Skeletal muscle satellite cell (primary cell): Measurements from ENCODE around the gene PRAMEF20.
"Not testable (repeated sequence)": the region's sequence is repeated elsewhere in the genome, so short reads cannot be mapped to it uniquely, and the experiment has no call there.

Experiments
- H3K27me3 ChIP-seq: 2 replicates; pipeline ENCODE4 v1.7.0; 2013; ENCODE audit warnings: low read length; ENCODE audit not compliant: control insufficient read depth, insufficient read depth
- H3K36me3 ChIP-seq: 2 replicates; pipeline ENCODE4 v1.7.0; 2013; ENCODE audit warnings: mild to moderate bottlenecking, control low read depth, low read length; ENCODE audit not compliant: insufficient read depth
- H3K4me1 ChIP-seq: 2 replicates; pipeline ENCODE4 v1.7.0; 2013; ENCODE audit warnings: low read length; ENCODE audit not compliant: control insufficient read depth, insufficient read depth
- H3K4me2 ChIP-seq: 2 replicates; pipeline ENCODE4 v1.7.0; 2013; ENCODE audit warnings: mild to moderate bottlenecking, low read length
- H3K4me3 ChIP-seq: 2 replicates; pipeline ENCODE4 v1.7.0; 2013; ENCODE audit warnings: low read length
- H3K9ac ChIP-seq: 2 replicates; pipeline ENCODE4 v1.7.0; 2013; ENCODE audit warnings: mild to moderate bottlenecking, low read depth, low read length, moderate library complexity
- H3K9me3 ChIP-seq: replicated peaks from 2 replicates; pipeline ENCODE4 v1.7.0; 2013; ENCODE audit warnings: mild to moderate bottlenecking, control low read depth, low read length

PRAMEF20 gene

GRCh38 chr1:13430495-13430894 is 20.2 kb downstream of the PRAMEF20 start:
- no peaks in the 10 kb centered on the region for H3K9me3 ChIP-seq
- H3K4me1 ChIP-seq = no peaks in the 10 kb centered on the region
- H3K9ac ChIP-seq = no peak overlapping the region
- H3K27me3 ChIP-seq = no peaks in the 10 kb centered on the region
- no peak overlapping the region for H3K4me3 ChIP-seq
- H3K36me3 ChIP-seq = no peaks in the 10 kb centered on the region
- no peak overlapping the region for H3K4me2 ChIP-seq

- Histone ChIP-seq H3K27me3 (no peaks in the 10 kb centered on the region), H3K4me1 (no peaks in the 10 kb centered on the region), H3K36me3 (no peaks in the 10 kb centered on the region), H3K4me2 (no peak overlapping the region), H3K9me3 (no peaks in the 10 kb centered on the region), H3K9ac (no peak overlapping the region), H3K4me3 (no peak overlapping the region)
Measured at GRCh38 chr1:13432251-13432650, 22.0 kb downstream of the PRAMEF20 start.

GRCh38 chr1:13433694-13434358 is 23.6 kb downstream of the PRAMEF20 start:
- not testable (repeated sequence) for H3K4me2 ChIP-seq, H3K9ac ChIP-seq, H3K9me3 ChIP-seq, H3K4me1 ChIP-seq, H3K4me3 ChIP-seq, H3K27me3 ChIP-seq, H3K36me3 ChIP-seq

- no peak overlapping the region for H3K4me3 ChIP-seq
- no peaks in the 10 kb centered on the region for H3K27me3 ChIP-seq
- H3K9me3 ChIP-seq = no peaks in the 10 kb centered on the region
- H3K4me2 ChIP-seq = no peak overlapping the region
- no peak overlapping the region for H3K9ac ChIP-seq
- no peaks in the 10 kb centered on the region for H3K4me1 ChIP-seq
- no peaks in the 10 kb centered on the region for H3K36me3 ChIP-seq
Measured at GRCh38 chr1:13435458-13435857, 25.2 kb downstream of the PRAMEF20 start.

- H3K4me2 ChIP-seq, H3K9ac ChIP-seq, H3K27me3 ChIP-seq: not testable (repeated sequence)
Measured at GRCh38 chr1:13439104-13439783, 29.0 kb downstream of the PRAMEF20 start.

GRCh38 chr1:13443335-13443979 is 33.2 kb downstream of the PRAMEF20 start:
- Histone ChIP-seq H3K4me1 (no peaks in the 10 kb centered on the region), H3K27me3 (no peaks in the 10 kb centered on the region), H3K36me3 (no peaks in the 10 kb centered on the region), H3K4me2 (no peak overlapping the region), H3K9ac (no peak overlapping the region), H3K4me3 (no peak overlapping the region), H3K9me3 (no peaks in the 10 kb centered on the region)

More at GRCh38 chr1:13439104-13439783, 29.0 kb downstream of the PRAMEF20 start:
- H3K4me3 ChIP-seq, H3K9me3 ChIP-seq, H3K36me3 ChIP-seq, H3K4me1 ChIP-seq: not testable (repeated sequence)

- peaks cover 3% of the 10 kb centered on the region for H3K9me3 ChIP-seq
- H3K4me3 ChIP-seq = no peak overlapping the region
- no peaks in the 10 kb centered on the region for H3K4me1 ChIP-seq
- H3K36me3 ChIP-seq = no peaks in the 10 kb centered on the region
- no peak overlapping the region for H3K9ac ChIP-seq
- H3K4me2 ChIP-seq = no peak overlapping the region
- no peaks in the 10 kb centered on the region for H3K27me3 ChIP-seq
Measured at GRCh38 chr1:13450204-13450603, 40.0 kb downstream of the PRAMEF20 start.

GRCh38 chr1:13451399-13451965 is 41.2 kb downstream of the PRAMEF20 start:
- Histone ChIP-seq H3K27me3 (no peaks in the 10 kb centered on the region), H3K9me3 (peaks cover 3% of the 10 kb centered on the region), H3K4me2 (no peak overlapping the region), H3K9ac (no peak overlapping the region), H3K4me1 (no peaks in the 10 kb centered on the region), H3K36me3 (no peaks in the 10 kb centered on the region), H3K4me3 (no peak overlapping the region)

- H3K4me2 ChIP-seq = no peak overlapping the region
- no peaks in the 10 kb centered on the region for H3K36me3 ChIP-seq
- no peak overlapping the region for H3K9ac ChIP-seq
- H3K27me3 ChIP-seq = no peaks in the 10 kb centered on the region
- H3K4me3 ChIP-seq = no peak overlapping the region
- peaks cover 8% of the 10 kb centered on the region for H3K9me3 ChIP-seq
- no peaks in the 10 kb centered on the region for H3K4me1 ChIP-seq
Measured at GRCh38 chr1:13456904-13457532, 46.8 kb downstream of the PRAMEF20 start.

- Histone ChIP-seq H3K4me3 (no peak overlapping the region), H3K27me3 (no peaks in the 10 kb centered on the region), H3K9me3 (peaks cover 11% of the 10 kb centered on the region), H3K4me2 (no peak overlapping the region), H3K4me1 (no peaks in the 10 kb centered on the region), H3K36me3 (no peaks in the 10 kb centered on the region), H3K9ac (no peak overlapping the region)
Measured at GRCh38 chr1:13461977-13462376, 51.7 kb downstream of the PRAMEF20 start.

- Histone ChIP-seq H3K9me3 (peaks cover 11% of the 10 kb centered on the region), H3K4me3 (no peak overlapping the region), H3K4me1 (no peaks in the 10 kb centered on the region), H3K36me3 (no peaks in the 10 kb centered on the region), H3K27me3 (no peaks in the 10 kb centered on the region), H3K4me2 (no peak overlapping the region), H3K9ac (no peak overlapping the region)
Measured at GRCh38 chr1:13462682-13463081, 52.4 kb downstream of the PRAMEF20 start.
